Transverse colon (tissue), 3 donors: ENCODE data around the gene CCDC8.

Experiments
- CTCF ChIP-seq, 5 experiments: fragments of 200-600 bp in 3 of 5; fragments of 450-650 bp in 2 of 5; sonication (generic) in 3 of 5; IDR thresholded peaks; 1 replicate in 2 of 5; 2 replicates in 3 of 5; pipeline ENCODE4 v1.5.1; 2016 to 2017; ENCODE audit warnings: antibody characterized with exemption in 5 of 5, inconsistent platforms in 3 of 5, mild to moderate bottlenecking in 2 of 5, moderate library complexity in 1 of 5
- EP300 ChIP-seq: sonication (generic); formaldehyde crosslinking; IDR thresholded peaks from one replicate; pipeline ENCODE4 v1.6.1; 2017; ENCODE audit warnings: antibody characterized with exemption, low read depth
- POLR2A ChIP-seq: fragments of 450-650 bp; IDR thresholded peaks from one replicate; pipeline ENCODE4 v1.6.1; 2016; ENCODE audit warnings: antibody characterized with exemption, mild to moderate bottlenecking, moderate library complexity

GRCh38 chr19:46404055-46404752 is 9.2 kb downstream of the CCDC8 start:
- TF ChIP-seq CTCF (IDR thresholded peaks at IDR 0.05) (peak in 3 of 5 experiments; percentile 15 to 38 (median 32)), POLR2A (peak; percentile 11), EP300 (no peak)
